Stimulated activated CD8-positive, alpha-beta memory T cell treated with anti-CD3 and anti-CD28 coated beads, Interleukin-7, amount 100 ng/mL, for 24 hours (primary cell): ENCODE measurements around the gene GLIS2.
"Not testable (repeated sequence)": the region's sequence is repeated elsewhere in the genome, so short reads cannot be mapped to it uniquely, and the experiment has no call there.

Experiments used
- DNase-seq: peaks from one replicate; pipeline ENCODE4 v3.0.0-alpha.2; 2020; ENCODE audit warnings: low read depth

Gene GLIS2

DNA sequence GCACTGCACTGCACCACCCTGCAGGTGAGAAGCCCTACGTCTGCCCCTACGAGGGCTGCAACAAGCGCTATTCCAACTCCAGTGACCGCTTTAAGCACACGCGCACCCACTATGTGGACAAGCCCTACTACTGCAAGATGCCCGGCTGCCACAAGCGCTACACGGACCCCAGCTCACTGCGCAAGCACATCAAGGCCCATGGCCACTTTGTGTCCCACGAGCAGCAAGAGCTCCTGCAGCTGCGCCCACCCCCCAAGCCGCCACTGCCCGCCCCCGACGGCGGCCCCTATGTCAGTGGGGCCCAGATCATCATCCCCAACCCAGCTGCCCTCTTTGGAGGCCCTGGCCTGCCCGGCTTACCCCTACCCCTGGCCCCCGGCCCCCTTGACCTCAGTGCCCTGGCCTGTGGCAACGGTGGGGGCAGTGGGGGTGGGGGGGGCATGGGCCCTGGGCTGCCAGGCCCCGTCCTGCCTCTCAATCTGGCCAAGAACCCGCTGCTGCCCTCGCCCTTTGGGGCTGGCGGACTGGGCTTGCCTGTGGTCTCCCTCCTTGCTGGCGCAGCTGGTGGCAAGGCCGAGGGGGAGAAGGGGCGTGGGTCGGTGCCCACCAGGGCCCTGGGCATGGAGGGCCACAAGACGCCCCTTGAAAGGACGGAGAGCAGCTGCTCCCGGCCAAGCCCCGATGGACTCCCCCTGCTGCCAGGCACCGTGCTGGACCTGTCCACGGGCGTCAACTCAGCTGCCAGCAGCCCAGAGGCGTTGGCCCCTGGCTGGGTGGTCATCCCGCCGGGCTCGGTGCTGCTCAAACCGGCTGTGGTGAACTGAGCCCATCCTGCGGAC lies 21.1 kb downstream of the GLIS2 start:
- no peak for DNase-seq

GRCh38 chr16:4337540-4338088 lies 21.7 kb downstream of the GLIS2 start:
- DNase-seq: no peak

DNA sequence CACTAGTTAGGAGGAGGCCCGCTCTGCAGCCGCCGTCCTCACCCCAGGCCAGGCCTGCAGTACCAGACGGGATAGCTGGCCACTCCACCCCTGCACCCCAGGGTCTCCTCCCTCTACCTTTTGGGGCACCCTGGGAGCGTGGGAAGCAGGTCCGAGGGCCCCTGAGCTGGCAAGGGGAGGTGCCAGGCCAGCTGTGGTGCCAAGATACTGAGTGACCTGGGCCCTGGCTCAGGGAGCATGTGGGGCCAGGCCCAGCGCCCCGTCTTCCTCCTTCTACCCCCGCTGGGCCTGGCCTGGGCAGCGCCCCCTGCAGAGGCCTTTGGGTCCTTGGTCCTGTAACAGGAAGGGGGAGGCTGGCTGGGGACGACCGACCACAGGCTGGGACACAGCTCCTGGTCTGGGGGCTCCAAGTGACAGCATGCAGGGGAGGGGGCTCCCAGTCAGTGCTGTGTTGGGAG lies 22.3 kb downstream of the GLIS2 start:
- DNase-seq: no peak

DNA sequence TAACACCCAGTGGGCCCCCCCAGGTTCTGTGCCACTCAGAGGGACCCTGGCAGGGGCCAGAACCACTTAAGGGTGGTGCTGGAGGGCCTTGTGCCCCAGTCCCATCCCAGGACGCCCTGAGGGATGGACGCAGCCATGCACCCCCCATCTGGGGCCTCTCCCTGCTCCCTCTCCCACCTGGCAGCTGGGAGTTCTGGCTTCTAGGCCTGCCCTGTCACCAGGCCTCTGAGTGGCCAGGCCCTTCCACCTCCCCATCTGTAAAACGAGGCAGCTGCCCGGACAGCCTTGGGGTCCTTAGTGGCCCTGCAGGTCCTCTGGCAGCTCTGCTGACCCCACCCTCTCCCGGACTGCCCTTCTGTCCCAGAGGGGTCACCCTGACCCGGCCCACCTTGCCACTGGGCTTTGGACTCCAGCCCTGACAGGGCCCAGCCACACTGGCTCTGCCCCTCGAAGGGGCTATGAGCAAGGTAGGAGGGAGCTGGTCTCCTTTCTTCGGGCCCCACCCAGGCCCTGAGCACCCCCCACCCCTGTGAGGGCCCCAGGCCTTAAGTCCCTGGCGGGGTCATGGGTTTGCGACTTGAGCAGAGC lies 22.9 kb downstream of the GLIS2 start:
- DNase-seq: no peak

DNA sequence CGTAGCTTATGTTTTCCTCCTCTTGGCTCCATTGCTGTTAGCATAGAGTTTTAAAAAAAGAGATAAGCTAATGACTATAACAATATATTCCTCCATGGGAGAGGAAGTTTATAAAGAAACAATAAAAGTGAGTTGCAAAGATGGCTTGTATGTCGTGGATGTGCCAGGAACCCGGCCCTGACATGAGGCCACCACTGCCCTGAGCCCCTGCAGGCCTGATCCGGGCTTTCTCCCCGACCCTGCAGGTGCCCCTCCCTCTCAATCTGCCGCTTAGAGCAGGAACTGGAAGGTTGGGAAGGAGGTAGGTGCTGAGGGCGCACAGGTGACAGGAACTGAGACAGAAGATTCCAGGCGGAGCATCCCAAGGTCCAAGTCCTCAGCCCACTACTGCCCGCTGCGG lies 23.6 kb downstream of the GLIS2 start:
- DNase-seq: no peak

DNA sequence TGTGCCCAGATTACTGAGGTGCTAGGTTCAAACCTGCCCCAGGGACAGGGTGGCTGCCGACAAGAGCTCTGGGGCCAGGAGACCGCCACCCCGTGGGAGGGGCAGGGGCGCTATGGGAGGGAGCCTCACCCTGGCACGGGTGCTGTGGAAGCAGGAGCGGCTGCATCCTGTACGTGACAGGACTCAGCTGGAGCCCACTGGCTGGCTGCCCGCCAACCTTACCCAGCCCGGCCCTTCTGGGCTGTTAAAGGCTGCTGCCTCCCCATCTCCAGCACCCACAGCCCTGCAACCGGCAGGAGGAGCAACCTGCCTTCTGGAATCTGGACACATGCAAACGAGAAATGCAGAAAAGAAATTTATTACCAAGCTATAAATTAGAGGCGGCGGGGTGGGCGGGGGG lies 24.0 kb downstream of the GLIS2 start:
- no peak for DNase-seq

DNA sequence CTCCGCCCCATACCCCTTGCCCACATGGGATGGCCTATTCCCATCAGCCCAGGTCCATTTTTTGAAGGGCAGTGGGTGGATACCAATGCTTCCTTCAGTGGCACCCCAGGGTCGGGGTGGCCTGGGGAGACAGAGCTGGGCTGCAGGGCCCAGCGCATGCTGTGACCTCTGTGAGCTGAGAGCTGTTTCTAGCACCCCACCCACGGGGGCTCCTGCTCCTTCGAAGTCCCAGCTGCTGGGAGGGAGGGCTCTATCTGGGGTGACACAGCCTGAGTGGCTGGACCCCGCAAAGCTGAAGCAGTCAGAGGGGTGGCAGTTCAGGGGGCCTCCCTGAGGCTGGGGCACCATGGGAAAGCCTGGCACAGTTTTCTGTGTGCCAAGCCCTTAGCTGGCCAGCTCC lies 24.6 kb downstream of the GLIS2 start:
- no peak for DNase-seq

- no peak for DNase-seq
Observed at GRCh38 chr16:4341250-4341649, 25.4 kb downstream of the GLIS2 start.

DNA sequence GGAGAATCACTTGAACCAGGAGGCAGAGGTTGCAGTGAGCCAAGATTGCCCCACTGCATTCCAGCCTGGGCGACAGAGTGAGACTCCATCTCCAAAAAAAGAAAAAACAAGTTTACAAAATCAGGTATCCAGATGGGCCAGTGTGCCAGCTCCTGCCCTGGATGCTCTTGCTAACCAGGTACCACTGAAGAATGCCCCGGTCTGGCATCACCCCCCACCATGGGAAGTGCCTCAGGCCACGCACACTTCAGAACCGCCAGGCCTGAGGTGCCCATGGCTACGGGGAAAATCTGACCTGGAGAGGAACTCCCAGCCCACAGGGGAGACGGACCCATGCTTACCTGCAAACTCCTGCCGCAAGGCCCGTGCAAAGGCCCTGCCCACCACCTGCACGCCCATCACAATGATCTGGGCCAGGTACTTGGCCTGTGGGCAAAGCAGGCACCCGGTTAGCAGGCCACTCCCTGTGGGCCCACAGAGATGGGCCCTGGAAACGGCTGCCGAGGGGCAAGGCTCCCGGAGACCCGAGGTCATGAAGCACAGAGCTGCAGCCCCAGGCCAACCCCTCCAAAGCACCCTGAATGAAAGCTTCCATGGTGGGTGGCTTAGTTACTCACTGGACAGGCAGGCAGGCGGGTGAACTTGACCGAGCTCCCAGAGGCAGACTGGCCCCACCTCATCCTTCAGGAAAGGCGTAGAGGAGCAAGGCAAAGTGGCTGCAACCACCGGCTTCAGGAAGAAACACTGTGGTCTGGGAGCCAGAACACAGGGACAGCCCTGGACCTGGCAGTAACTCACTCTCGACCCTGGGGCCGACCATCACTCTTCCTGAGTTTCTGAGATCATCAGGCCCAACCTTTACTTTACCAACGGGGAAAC lies 27.2 kb downstream of the GLIS2 start:
- no peak for DNase-seq

- not testable (repeated sequence) for DNase-seq
Observed at GRCh38 chr16:4344300-4344982, 28.6 kb downstream of the GLIS2 start.

- DNase-seq: no peak
Observed at GRCh38 chr16:4344983-4345835, 29.3 kb downstream of the GLIS2 start.

DNA sequence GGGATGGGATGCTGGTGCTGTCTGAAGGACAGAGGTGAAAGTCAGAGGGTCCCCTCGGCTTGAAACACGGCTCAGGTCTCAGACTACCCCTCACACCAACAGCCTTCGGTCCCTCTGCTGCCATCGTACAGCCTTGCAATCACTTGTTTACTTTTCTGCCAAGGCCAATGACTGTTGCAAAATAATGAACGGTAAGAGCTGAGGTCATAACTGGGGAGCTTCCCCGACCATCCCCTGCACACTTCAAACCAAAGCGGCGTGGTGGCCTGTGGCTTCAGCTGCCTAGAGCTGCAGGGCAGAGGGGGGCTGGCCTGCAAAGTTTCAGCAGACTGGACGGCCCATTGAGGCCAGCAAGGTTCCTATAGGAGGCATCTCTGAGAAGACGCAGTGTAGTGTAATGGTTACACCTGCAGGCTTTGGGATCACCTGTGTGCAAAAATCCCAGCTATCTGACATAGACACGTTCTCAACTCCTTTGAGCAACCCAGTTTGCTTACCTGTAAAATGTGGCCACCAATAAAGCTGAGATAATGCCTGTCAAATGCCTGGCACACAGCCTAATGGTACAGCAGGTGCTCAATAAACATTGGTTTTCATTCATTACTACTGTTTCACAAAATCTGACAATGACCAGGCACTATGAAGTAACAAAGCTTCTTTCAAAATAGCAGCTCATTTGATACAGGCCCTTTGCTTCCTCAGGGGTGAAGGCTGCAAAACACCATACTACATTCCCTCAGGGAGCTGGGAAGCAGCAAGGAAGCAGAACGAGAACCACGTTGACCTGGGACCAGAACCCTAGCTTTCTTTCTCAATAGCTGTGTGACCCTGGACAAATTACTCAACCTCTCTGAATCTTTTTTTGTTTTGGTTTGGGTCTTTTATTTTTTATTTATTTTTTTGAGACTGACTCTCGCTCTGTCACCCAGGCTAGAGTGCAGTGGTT lies 30.2 kb downstream of the GLIS2 start:
- DNase-seq: no peak

- DNase-seq: no peak
Observed at GRCh38 chr16:4347010-4347409, 31.1 kb downstream of the GLIS2 start.

DNA sequence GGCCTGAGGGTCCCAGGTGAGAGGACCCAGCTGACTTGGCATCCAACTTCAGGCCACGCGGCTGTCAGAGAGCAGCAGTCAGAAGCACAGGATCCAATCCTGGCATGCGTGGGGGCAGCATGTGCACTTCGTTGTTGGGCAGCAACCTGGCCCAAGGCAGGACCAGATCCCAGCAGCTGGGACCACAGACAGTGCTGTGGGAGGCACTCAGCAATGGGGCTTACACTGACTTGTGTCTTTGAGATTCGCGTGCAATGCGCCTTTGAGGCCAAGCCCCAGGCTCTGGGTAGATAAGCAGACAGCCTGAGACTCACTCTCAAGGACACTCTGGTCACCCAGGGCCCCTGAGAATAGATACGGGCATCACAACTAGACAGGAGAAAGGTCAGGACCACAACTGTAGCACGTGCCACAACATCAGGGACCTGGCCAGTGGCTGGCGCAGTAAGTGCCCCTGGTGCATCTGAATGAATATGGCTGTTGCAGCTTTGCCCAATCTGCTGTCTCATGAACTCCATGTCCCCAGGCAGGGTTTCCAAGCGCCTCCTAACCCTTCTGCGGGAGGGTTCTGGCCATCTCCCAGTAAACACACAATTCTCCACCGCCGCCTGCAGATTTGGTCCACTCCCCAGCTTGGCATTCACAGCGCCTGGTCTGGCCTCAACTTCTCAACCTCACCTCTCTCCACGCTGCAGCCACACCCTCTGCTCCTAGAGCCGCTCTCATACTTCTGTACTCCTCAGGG lies 32.1 kb downstream of the GLIS2 start:
- DNase-seq: no peak

DNA sequence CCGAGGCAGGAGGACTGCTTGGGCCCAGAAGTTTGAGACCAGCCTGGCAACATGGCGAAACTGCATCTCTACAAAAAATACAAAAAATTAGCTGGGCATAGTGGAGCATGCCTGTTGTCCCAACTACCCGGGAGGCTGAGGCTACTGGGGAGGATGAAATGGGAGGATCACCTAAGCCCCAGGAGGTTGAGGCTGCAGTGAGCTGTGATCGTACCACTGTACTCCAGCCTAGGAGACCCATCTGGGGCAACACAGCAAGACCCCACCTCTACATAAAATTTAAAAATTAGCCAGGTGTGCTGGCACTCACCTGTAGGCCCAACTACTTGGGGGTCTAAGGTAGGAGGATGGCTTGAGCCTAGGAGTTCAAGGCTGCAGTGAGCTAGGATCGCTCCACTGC lies 33.5 kb downstream of the GLIS2 start:
- no peak for DNase-seq

GRCh38 chr16:4350365-4350786 lies 34.5 kb downstream of the GLIS2 start:
- DNase-seq: no peak

GRCh38 chr16:4350787-4351659 lies 35.2 kb downstream of the GLIS2 start, which contains the start of gene PAM16:
Gene PAM16, minus strand, starts transcription at chr16:4351321. Its CDS starts 87 bp downstream, at chr16:4351234.
- peak; percentile 99 for DNase-seq

DNA sequence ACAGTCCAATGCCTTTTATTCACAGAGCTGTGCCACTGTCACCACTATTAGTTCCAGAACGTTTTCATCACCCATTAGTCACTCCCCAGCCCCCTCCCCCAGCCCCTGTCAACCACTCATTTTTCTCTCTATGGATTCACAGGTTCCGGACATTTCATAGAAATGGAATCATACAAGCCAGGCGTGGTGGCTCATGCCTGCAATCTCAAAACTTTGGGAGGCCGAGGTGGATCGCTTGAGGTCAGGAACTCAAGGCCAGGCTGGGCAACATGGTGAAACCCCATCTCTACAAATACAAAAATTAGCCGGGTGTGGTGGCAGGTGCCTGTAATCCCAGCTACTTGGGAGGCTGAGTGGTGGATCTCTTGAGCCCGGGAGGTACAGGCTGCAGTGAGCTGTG lies 36.0 kb downstream of the GLIS2 start:
- DNase-seq: no peak
